Ovary (tissue), 9 donors: Measurements from ENCODE around the gene ZNF646. TPM values are rescaled to one million over a fixed set of nuclear protein-coding genes. Genes with fewer than 3 reads are reported as not detected.

Experiments used
- DNase-seq, 5 donors: peaks; one replicate each; pipeline ENCODE4 v3.0.0-alpha.2; 2019 to 2020
- H3K27ac ChIP-seq, 2 donors: fragments of 200-600 bp; one replicate each; pipeline versions ENCODE4 v1.5.1 to v1.8.0; 2019 to 2022
- H3K27me3 ChIP-seq: fragments of 200-600 bp; one replicate; pipeline ENCODE4 v1.8.0; 2022
- H3K36me3 ChIP-seq: fragments of 200-600 bp; sonication (generic); one replicate; pipeline ENCODE4 v1.5.1; 2019
- H3K4me1 ChIP-seq: one replicate; pipeline ENCODE4 v1.8.1; 2013; ENCODE audit warnings: mild to moderate bottlenecking, moderate library complexity; ENCODE audit not compliant: insufficient read depth
- H3K4me3 ChIP-seq: fragments of 200-600 bp; sonication (generic); one replicate; pipeline ENCODE4 v1.5.1; 2017
- H3K9me3 ChIP-seq, 2 donors: fragments of 200-600 bp in 1 of 2; sonication (generic) in 1 of 2; one replicate each; pipeline versions ENCODE4 v1.5.1 to v1.8.1; 2013 to 2019; ENCODE audit warnings: mild to moderate bottlenecking in 1 of 2, moderate library complexity in 1 of 2
- EP300 ChIP-seq: sonication (generic); formaldehyde crosslinking; IDR thresholded peaks from one replicate; pipeline ENCODE4 v1.6.1; 2017; ENCODE audit warnings: antibody characterized with exemption
- POLR2A ChIP-seq: fragments of 450-650 bp; IDR thresholded peaks from one replicate; pipeline ENCODE4 v1.6.1; 2017; ENCODE audit warnings: antibody characterized with exemption, mild to moderate bottlenecking, moderate library complexity
- WGBS, 3 donors: extraction: QIAGEN DNeasy Blood & Tissue Kit in 1 of 3; methylation state at CpG; one replicate each; pipeline versions ENCODE4 v1.1.5 to v1.1.7; 2013 to 2017; 5-methylcytosine and 5-hydroxymethylcytosine counted together
- intact Hi-C, 4 donors: fragments of 100-400 bp; cut with DNase I; formaldehyde crosslinking; loops; one replicate each; pipeline versions ENCODE4 v1.11.0 to v1.15.1; 2022 to 2023
- polyA plus RNA-seq, 2 donors: library from polyadenylated mRNA; stranded (reverse); fragments of 200-250 nt in 1 of 2; fragments of 350-450 nt in 1 of 2; fragmentation: Illumina TruSeq in 1 of 2; extraction: RNeasy Lipid Tissue Mini Kit (QIAGEN cat#74804) in 1 of 2; gene quantifications; one replicate each; pipeline ENCODE4 v1.2.3, GENCODE V29; 2013 to 2014
- total RNA-seq, 7 donors: library from RNA; depleted of rRNA in 2 of 7; stranded (reverse); fragments of >200 nt in 2 of 7; fragmentation: NEBNext Ultra II Directional in 3 of 7; extraction: Animal tissue kit (Norgen Biotek cat#: 25700) in 3 of 7; gene quantifications; one replicate each; pipeline versions ENCODE4 v1.1.0 to v1.2.4, GENCODE V29; 2016 to 2023
- TF ChIP-seq, protein P1 (sequence below), 3 donors: fragments of 450-650 bp in 2 of 3; fragments of 200-600 bp in 1 of 3; IDR thresholded peaks; one replicate each; pipeline versions ENCODE4 v1.5.1 to v1.8.0; 2016 to 2022; ENCODE audit warnings: antibody characterized with exemption in 3 of 3, mild to moderate bottlenecking in 1 of 3
- donor health status: DM: no; HTN: no; CAD: no; lungs with moderate emphysema.
- donor health status: DM: no; HTN: no; CAD: no.
- donor health status: Bipolar disorder and iron deficiency.
- donor health status: DM: yes; HTN: yes; CAD: no.
- donor health status: DM: no; HTN: no; CAD: no.
- donor health status: DM: yes; HTN: yes; CAD: no.

ZNF646 gene
- total and polyA plus RNA-seq, 9 donors, result 2.3 to 16.3 (median 14.6) TPM

DNA sequence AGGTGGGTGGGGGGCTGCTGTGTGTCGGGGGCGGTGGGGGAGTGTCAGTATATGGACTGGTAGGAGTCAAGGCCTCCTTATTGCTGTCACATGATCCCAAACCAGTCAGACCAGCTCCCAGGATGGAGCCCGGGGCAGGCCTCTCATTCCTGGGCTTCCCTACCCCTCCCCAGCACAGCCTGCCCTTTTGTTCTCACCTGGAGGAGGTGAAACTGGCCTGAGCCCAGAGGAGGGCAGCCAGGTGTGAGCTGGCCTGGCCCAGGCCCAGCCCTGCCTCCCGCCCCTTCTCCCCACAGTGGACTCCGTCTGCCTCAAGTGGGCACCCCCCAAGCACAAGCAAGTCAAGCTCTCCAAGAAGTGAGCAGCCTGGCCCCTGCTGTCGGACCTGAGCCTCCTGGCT lies 56.7 kb downstream of the ZNF646 start:
- DNase-seq, result no peak
- Histone ChIP-seq H3K4me3 (no peak overlapping the region), H3K9me3 (no peaks in the 10 kb centered on the region), H3K27ac (no peak overlapping the region), H3K27me3 (no peaks in the 10 kb centered on the region), H3K4me1 (no peaks in the 10 kb centered on the region), H3K36me3 (no peaks in the 10 kb centered on the region)
- WGBS, 3 donors, result 74 to 80% (median 79%) methylated on average over 6 of the region's 6 CpGs
- TF ChIP-seq, protein P1, sequence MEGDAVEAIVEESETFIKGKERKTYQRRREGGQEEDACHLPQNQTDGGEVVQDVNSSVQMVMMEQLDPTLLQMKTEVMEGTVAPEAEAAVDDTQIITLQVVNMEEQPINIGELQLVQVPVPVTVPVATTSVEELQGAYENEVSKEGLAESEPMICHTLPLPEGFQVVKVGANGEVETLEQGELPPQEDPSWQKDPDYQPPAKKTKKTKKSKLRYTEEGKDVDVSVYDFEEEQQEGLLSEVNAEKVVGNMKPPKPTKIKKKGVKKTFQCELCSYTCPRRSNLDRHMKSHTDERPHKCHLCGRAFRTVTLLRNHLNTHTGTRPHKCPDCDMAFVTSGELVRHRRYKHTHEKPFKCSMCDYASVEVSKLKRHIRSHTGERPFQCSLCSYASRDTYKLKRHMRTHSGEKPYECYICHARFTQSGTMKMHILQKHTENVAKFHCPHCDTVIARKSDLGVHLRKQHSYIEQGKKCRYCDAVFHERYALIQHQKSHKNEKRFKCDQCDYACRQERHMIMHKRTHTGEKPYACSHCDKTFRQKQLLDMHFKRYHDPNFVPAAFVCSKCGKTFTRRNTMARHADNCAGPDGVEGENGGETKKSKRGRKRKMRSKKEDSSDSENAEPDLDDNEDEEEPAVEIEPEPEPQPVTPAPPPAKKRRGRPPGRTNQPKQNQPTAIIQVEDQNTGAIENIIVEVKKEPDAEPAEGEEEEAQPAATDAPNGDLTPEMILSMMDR (IDR thresholded peaks at IDR 0.05), result no peak
- TF ChIP-seq EP300 (no peak), POLR2A (no peak)
- intact Hi-C loops, result loop anchor here in 1 of 4 donors (10.0 kb wide), 1 partner anchor 54 kb away; the partner anchor contains the start of gene FUS

DNA sequence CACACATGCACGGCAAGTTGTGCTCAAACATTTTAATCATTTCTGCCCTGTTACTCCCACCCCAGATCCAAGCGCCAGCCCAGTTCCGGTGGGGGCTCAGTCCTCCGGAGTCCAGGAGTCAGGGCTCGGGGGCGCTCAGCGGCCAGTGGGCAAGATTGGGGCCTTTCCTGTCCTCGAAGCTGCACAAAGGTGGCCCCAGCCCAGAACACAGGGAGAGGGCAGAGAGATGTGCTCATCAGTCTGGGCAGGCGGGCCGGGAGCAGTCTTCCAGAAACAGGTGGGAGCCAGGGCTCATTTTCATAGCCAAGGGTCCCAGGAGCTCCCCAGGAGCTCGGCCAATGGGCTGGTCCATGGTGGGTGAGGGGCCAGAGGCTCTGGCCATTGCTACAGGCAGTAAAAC lies 57.2 kb downstream of the ZNF646 start:
- no peak for DNase-seq
- no peak for TF ChIP-seq EP300
- TF ChIP-seq, protein P1 (IDR thresholded peaks at IDR 0.05), result no peak
- TF ChIP-seq POLR2A, result no peak
- no peaks in the 10 kb centered on the region for H3K27me3 ChIP-seq
- intact Hi-C loops, result loop anchor here in 1 of 4 donors (10.0 kb wide), 1 partner anchor 53 kb away; the partner anchor contains the start of gene FUS
- H3K4me3 ChIP-seq, result no peak overlapping the region
- H3K27ac ChIP-seq, result no peak overlapping the region
- WGBS, 3 donors, result 83 to 94% (median 83%) methylated on average over 11 of the region's 11 CpGs
- H3K4me1 ChIP-seq, result no peaks in the 10 kb centered on the region
- no peaks in the 10 kb centered on the region for H3K36me3 ChIP-seq
- no peaks in the 10 kb centered on the region for H3K9me3 ChIP-seq

DNA sequence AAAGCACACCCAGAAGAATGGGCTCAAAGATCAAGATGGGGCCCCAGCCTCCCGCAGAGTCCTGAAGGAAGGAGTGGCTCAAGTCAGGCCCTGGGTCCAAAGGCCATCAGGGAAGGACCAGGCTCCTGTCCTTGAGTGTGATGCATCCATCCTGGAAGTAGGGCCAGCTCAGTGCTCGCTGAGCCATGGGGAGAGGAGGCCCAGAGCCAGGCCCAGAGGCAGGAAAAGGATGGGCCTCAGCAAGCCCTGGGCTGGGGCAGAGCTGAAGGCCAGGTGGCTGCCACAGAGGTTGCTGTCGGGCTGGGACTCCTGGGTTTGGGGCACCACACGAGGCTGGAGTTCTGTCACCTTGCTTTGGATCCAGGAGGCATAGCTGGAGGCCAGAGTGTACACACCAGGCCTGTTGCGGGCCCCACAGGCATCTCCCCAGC lies 57.6 kb downstream of the ZNF646 start:
- H3K9me3 ChIP-seq, result no peaks in the 10 kb centered on the region
- H3K4me3 ChIP-seq, result no peak overlapping the region
- no peak for TF ChIP-seq POLR2A
- TF ChIP-seq, protein P1 (IDR thresholded peaks at IDR 0.05), result no peak
- TF ChIP-seq EP300, result no peak
- H3K27me3 ChIP-seq, result no peaks in the 10 kb centered on the region
- H3K4me1 ChIP-seq, result no peaks in the 10 kb centered on the region
- intact Hi-C loops, result loop anchor here in 1 of 4 donors (10.0 kb wide), 1 partner anchor 53 kb away; the partner anchor contains the start of gene FUS
- no peaks in the 10 kb centered on the region for H3K36me3 ChIP-seq
- no peak overlapping the region for H3K27ac ChIP-seq
- no peak for DNase-seq
- 74 to 80% (median 74%) methylated on average over 5 of the region's 5 CpGs for WGBS, 3 donors

DNA sequence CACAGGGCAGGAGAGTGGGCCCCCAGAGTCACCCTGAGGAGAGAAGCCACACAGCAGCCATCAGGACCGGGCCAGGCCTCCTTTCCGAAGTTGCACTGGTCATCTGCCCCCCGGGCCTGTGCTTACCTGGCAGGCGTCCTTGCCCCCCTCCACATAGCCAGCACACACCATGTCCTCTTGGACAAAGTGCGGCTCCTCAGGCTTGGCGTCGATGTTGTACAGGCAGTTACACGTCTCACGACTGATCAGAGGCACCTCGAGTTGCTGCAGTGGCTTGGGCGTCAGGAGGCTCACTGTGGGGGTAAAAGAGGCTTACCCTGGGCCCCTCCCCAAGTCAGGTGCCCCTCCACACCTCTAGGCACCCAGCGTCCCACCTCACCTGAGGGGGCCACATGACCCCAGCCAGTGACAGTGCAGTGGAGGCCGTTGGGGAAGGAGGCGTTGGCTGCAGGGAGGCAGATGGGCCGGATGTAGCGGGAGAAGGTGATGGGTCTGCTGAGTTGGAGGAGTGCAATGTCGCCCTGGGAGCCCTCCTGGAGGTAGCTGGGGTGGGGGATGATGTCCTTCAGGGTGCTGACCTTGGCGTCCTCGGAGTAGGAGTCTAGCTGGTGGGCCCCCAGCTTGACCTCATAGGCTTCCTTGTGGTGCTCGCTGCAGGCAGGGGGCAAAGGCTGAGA lies 58.2 kb downstream of the ZNF646 start:
- no peak for DNase-seq
- H3K4me1 ChIP-seq, result no peaks in the 10 kb centered on the region
- intact Hi-C loops, result loop anchor here in 1 of 4 donors (10.0 kb wide), 1 partner anchor 52 kb away; the partner anchor contains the start of gene FUS
- H3K9me3 ChIP-seq, result no peaks in the 10 kb centered on the region
- no peaks in the 10 kb centered on the region for H3K36me3 ChIP-seq
- H3K4me3 ChIP-seq, result no peak overlapping the region
- no peaks in the 10 kb centered on the region for H3K27me3 ChIP-seq
- H3K27ac ChIP-seq, result no peak overlapping the region
- WGBS, 3 donors, result 79 to 85% (median 79%) methylated on average over 20 of the region's 20 CpGs
- TF ChIP-seq, protein P1 (IDR thresholded peaks at IDR 0.05), result no peak
- TF ChIP-seq POLR2A (no peak), EP300 (no peak)
